ENCODE results near the gene LRRC8D.

GRCh38 chr1:89850844-89851415 lies 30.1 kb downstream of the LRRC8D start:
- no peak for TF ChIP-seq POLR2AphosphoS5 (IDR thresholded peaks at IDR 0.05; ENCODE audit: low read depth, low read length)
- no peak for TF ChIP-seq POLR2A (IDR thresholded peaks at IDR 0.05; ENCODE audit: low read depth, low read length)

All from GM12892 (cell line).